NCI-H146 treated with DMSO at 0.1 percent for 48 hours (cell line): ENCODE data around the gene SAE1.

Experiments used
- DNase-seq: peaks from one replicate; lab custom pipeline; 2025; ENCODE audit not compliant: unreplicated experiment; lab: John Stamatoyannopoulos, UW

SAE1 gene

DNA sequence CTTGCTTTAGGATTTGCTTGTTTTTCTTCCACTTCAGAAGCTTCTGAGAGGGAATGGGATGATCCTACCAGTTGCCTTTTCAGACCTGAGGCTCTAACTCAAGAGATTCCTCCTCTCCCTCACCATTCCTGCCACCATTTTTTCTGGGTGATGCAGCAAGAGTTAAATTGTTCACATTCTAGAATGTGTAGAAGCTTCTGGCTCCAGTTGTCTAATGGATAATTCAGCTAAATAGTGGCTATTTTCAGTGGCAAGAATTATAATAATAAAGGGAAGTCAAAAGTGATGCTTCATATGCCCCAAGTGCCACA lies 79.5 kb downstream of the SAE1 start:
- DNase-seq = no peak

DNA sequence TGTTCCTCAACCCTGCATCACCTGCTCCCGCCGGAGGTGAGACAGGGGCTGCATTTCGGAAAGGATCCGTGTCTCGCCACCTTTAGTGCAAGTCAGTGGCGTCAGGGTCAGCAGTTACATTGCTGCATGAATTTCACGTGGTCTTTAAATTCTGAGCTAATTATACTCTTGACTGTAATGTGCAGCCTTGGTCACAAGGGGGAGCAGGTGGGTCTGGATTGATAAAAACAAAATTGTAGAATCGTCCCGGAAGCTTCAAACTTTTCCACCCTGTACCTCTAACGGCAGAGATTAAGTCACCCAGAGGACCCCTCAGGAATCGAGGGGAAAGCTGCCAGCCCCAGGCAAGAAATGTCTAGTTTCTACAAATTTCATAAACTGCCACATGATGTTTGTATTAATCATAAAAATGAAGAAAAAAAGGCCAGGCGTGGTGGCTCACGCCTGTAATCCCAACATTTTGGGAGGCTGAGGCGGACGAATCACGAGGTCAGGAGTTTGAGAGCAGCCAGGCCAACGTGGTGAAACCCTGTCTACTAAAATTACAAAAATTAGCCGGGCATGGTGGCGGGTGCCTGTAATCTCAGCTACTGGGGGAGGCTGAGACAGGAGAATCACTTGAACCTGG lies 80.2 kb downstream of the SAE1 start:
- DNase-seq = peak; percentile 71

DNA sequence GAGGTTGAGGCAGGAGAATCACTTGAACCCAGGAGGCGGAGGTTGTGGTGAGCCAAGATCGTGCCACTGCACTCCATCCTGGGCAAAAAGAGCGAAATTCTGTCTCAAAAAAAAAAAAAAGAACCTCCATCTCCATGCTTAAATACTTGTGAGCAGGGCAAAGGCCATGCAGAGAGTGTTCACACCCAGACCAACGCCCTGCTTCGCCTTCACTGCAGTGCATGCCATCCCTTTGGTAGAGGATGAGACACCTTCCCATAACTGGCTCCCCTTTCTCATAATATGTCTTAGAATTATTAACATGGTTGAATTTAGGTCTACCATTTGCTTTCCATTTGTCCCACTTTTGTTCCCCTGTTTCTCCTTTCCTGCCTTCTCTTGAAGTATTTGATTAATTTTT lies 84.9 kb downstream of the SAE1 start:
- no peak for DNase-seq

DNA sequence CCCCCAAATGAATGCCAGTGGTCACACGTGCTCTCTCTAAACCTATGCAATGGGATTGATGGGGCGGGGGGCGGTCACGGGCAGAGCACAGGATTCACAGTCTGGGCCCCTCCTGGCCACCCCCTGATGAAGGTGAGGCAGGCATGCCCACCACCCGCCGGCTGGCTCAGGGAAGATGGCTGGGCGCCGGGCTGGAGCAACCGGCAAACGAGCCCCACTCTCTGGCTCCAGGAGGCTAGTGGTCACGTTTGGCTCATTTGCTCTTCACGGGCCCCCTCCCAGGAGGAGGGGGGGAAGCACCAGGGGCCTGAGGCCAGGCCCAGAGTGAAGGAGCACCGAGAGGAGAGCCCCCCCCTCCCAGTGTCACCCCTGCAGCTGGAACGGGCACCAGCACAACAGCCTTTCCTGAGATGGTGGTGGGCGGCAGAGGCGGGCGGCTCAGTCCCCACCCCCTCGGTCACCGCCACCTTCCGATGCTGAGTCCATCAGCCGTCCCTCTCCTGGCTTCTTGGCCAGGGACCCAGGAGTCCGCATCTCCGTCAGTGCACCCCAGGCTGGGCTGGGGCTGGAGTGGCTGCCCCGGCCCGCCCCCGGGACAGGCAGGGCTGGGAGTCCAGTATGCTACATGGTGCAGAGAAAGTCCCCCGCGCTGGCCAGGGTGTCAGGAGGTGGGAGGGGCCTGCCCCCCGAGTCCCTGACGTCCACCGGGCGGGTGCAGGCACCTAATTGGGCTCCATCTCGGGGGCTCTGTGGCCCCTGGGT lies 90.6 kb downstream of the SAE1 start:
- DNase-seq = no peak

DNA sequence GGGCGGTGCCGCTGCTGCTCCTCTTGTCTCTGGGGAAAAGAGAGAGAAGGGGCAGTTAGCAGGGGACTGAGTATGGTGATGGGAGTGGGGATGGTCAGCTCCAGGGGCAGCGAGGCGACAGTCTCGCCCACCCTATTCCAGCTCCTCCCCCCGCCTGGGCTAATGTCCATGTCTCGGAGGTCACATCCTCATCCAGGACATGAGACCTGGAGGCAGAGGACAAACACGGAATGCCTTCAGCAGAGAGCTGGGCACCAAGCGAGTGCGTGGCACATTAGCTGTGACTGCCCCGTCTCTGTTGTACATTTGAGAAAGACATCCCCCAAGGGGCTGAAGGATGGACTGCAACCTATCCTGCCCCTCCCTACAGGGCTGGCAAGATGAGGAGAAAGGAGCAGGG lies 91.3 kb downstream of the SAE1 start:
- no peak for DNase-seq

DNA sequence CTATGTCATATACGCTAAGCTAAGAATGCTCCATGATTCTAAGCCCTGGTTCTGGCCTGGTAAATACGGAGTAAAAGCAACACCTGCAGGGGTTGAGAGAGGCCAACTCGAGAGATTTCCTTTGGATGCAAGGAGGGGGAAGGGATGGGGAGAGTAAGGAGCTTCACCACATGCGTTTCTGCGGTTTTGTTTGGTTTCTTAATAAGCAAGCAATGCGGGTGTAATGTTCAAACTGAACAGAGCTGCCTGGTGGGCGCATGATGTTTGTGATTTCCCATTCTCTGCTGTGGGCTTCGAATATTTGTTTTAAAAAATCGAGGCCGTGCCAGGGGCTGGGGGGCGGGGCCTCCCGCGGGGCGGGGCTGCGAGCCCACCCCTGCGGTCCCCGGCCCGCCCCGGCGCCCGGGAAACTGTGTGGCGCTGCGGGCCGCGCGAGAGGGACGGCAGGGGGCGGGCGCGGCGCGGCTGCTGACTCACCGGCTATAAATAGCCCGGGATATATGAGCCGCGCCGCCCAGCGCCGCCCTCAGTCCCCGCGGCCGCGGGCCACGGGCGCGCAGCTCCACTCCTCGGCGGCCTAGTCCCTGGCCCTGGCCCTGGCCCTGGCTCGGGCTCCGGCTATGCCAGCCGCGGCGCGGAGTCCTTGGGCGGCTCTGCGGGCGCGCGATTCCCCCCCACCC lies 95.3 kb downstream of the SAE1 start:
- DNase-seq = peak; percentile 71

DNA sequence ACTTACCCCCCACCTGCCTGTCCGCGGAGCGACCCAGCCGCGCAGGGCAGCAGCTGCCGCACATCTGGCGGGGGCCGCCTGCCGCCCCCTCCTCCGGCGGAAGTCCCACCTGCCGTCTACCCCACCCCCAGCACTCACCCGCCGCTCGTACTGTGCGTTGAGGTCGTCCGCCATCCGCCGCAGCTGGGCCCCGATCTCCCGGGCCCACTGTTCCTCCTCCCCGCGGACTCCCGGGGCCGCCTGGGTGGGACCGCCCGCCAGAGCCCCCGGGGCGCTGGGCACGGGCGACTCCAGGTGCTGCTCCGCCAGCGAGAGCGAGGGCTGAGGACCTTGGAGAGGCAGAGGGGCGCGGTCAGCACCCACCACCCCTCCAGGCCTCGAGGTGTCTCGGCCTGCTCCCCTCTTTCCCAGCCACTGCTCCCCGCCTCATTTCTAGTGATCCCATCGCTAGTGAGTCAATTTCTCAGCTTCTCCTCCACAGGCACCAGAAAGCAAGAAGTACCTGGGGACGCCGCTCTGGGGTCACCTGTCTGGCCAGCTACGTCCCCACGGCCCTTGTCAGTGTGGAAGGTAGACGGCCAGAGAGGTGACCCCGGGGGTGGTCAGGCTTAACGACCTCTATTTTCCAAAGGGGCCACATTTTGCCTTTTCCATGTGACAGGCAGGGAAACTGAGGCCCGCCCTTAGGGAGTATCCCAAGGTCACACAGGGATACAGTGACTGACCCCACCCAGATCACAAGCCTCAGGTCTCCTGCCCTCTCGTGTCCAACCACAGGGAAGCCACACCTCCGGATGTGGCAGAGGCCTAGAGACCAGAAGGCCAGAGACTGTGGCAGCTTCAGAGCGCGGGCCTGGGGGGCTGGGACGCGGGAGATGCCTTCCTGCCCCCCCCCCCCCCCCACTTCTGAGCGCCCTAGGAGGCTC lies 96.1 kb downstream of the SAE1 start:
- DNase-seq = peak; percentile 54

DNA sequence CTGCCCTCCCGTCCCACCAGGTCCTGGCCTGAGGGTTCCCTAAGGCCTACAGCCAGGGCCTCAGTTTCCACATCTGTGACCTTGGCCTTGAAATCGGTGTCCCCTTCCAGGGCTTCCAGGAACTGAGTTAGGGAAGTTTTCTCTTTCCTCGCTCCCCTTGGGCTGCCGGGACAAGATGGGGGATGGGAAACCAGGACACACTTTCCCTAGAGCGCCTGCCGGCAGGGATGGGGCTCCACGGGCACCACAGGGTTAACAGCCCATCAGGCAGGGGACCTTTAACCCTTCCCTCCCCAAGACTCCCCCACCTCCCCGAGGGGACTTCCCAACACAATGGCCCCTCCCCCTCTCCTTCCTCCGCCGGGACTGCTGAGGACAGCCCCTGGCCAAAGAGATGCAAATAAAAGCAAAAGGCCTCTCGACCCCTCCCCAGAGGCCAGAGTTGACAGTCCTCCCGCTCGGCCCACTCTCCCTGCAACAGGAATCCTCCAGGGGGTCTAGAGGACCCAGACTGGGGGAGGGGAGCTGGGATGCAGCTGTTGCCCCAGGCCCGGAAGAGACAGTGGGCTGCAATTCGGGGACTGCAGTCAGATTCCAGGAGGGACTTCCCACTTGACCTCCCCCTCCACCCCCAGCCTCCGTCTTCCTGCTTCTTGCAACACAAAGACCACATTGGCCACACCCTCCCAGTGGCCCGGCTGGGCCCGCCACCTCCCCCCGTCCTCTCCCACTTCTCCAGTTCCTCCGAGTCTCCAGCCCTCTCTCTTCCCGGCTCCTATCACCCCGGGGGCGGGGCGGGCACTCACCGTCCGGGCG lies 96.9 kb downstream of the SAE1 start:
- DNase-seq = peak; percentile 79

DNA sequence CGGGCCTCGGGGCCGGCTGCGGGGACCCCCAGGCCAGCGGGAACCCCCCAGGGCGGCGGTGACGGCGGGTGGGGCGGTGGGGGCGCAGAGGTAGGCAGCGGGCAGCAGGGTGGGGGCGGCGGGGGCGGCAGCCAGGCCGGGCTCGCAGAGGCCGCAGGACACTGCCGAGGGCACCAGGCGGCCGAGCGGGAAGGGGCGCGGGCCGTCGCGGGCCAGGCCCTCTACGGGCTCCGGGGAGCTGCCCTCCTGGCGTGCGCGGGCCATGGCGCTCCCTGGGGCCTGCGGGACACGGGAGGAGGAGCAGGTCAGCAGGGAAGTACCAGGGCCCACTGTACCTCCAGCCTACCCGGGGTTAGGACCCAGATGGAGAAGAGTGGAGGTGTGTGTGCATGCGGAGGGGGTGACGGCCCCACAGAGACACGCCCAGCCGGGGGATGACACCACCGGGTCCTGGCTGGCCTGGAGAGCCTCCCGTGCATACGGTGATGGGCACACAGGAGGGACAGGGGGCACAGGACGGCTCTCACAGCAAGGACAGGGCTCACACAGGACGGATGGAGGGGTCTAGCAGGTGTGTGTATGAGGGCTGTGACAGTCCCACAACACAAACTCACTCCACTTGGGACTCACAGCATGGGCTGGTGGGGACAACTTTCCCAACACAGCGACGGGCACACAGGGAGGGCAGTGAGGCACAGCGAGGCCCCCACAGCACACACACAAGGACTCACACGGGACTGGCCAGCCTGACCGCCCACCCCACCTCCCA lies 97.7 kb downstream of the SAE1 start:
- DNase-seq = peak; percentile 27

DNA sequence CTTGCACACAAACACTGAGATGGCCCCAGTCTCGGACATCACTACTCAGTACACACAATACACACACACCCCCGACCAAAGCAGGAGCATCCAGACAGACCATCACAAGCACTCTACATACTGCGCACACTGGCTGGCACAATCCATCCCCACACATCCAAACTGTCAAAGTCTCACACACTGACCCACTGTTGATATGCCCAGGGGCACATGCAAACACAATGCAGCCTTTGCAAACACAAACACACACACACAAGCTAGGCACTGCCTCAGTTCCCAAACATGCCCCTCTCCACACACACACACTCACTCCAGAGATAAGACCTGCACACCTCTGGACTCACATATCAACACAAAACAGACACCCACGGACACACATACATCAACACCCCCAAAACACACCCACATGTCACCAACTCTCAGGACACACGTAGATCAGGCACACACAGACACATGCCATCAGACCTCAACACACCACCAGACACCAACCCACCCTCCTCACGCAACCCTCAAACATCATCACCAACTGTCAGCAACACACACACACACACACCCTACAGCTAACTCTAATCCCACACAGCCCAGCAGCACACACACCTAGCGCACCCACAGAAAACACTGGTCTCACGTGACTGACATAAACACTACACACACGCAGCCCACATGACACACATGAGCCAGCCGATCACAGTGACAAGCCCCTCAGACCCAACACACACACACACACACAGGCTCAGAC lies 98.5 kb downstream of the SAE1 start:
- no peak for DNase-seq

DNA sequence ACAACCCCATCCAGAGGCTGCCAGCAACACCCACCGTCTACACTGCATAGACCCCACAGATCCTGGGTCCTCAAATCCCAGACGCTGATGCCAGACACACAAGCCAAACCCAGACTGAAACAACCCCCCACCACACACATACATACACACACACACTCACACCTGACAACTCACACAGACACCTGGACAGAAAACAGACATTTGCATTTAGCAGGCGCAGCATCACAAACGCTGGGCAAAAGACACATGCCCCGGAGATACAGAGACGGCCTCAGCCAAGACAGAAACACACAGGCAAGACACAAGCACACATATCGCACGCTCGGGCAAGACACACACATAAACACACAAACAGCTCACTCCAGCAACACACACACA lies 99.0 kb downstream of the SAE1 start:
- no peak for DNase-seq

DNA sequence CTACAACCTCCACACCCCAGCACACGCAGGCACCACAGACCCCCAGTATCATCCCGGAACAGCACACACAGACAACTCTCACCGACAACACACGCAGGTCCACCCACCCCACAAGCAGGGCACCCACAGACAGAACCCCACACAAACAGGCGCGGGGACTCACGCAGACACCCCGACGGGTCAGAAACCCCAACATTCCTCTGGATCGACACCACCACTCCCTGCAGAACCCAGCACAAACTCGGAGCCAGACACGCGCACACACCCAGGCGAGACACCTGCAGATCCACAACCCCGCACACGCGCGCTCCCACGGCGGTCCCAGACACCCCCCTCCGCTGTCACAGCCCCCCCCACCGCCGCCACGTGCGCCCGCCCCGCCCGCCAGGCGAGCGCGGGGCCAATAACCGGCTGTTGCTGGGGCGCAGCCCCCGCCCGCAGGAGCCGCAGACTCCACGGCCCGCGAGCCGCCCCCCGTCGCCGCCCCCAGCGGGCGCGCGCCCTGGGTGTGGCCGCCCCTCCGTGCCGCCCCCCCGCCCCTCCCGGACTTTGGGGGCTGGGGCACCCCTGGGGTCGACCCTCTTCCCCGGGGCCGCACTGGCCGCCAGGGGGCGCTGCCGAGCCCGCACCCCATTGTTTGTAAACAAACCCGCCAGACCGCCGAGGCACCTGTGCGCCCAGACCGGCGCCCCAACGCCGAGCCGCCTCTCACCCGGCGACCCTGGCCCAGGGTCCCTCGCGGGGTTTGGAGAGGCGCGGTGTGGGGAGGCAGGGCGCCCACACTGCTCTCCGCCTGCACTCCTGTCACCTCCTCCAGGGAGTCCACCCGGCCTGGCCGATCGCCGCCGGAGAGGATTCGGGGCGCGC lies 99.7 kb downstream of the SAE1 start:
- no peak for DNase-seq

DNA sequence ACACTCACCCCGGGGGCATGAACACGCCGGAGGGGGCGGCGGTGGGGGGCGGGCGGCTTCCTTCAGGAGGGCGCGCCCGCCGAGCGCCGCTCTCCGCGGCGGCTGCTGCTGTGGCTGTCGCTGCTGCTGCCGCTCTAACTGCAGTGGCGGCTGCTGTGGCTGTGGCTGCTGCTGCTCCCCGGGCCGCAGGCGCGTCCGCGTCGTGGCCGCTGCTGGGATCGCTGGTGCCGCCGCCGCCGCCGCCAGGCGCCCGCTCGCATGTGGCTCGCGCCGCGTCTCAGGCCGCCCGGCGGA lies 100.2 kb downstream of the SAE1 start, which contains the start of gene BBC3:
Gene BBC3, minus strand, starts transcription at position 279 of the 294 bp plus-strand sequence. CDS start 2,768 bp downstream, outside the sequence.
- DNase-seq = no peak

DNA sequence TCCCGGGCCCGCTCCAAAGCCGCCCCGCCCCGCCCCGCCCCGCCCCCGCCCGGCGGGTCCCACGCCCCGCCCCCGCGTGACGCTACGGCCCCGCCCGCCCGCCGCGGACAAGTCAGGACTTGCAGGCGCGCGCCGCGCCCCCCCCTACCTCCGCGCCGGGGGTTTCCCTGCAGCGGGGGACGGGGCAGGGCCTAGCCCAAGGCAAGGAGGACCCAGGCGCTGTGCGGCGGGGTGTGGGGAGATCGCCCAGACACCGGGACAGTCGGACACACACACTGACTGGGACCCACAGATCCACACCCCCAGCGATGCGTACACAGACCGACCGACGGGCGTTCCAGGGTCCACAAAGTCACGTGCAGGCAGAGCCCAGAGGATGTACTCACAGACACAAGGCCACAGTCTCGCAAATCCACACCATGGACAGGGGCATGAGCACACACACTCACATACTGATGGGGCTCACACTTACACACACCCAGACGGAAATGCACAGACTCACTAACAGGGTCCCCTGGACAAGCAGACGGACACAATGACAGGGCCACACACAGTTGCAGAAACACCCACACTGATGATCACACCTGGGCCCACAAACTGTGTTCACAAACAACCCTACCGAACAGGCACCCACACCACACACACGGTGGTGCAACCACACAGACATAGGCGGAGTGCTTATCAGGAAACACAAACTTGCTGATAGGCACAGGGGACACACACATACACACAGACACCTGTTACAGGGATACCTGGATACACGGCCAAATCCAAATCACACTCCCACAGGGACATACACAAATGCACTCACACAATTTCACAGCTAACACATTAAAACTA lies 100.8 kb downstream of the SAE1 start:
- DNase-seq = peak; percentile 44

DNA sequence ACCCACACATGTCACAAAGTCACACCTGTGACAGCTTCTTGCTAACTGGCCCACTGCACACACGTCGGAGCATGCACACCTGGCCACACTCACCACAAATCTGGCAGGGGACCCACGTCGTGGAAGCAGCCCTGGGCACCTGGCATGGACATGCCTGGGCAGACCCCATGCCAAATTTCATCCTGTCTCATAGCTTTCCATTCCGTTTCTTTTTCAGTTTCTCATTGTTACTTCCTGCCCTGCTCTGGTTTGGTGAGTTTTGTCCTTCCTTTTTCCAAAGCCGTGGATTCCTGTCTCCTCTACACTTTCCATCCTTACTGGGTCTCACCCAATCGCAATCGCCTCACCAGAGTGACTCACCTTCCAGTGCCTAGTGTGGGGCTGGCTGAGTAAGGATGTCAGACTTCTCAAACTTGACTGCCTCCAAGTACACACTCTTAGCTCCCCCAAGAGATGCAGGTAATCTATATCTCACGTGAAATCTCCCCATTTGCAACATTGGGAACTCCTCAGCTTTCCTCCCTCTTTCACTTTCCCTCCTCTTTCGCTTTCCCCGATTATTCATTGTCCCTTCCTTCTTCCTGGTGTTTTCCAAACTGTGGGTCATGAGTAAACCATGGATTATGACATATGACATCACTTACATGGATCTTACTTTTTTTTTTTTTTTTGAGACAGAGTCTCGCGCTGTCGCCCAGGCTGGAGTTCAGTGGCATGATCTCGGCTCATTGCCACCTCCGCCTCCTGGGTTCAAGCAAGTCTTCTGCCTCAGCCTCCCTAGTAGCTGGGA lies 102.0 kb downstream of the SAE1 start:
- DNase-seq = no peak

DNA sequence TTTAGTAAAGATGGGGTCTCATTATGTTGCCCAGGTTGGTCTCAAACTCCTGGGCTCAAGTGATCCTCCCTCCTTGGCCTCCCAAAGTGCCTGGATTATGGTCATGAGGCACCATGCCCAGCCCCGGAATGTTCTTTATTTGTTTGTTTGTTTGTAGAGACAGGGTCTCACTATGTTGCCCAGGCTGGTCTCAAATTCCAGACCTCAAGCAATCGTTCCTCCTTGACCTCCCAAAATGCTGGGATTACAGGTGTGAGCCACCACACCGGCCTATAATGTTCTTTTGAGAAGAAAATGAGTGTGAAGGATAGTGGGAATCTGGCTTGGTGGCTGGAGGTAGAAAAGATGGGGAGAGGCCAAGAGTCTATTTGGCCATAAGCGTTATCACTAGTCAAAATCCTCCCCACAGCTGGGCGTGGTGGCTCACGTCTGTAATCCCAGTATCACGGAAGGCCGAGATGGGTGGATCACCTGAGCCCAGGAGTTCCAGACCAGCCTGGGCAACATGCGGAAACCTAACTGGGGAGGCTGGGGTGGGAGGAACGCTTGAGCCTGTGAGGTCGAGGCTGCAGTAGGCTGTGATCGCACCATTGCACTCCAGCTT lies 105.5 kb downstream of the SAE1 start:
- no peak for DNase-seq
